ENCODE measurements around the gene ACACA. TPM values are rescaled to one million over a fixed set of nuclear protein-coding genes. Genes with fewer than 3 reads are reported as not detected.

Gene ACACA
- total RNA-seq, 4 donors from 2014 or later, result 30.6 to 102 (median 50.5) TPM

GRCh38 chr17:37103231-37103630, 303.4 kb downstream of the ACACA start:
- TF ChIP-seq, protein P1, sequence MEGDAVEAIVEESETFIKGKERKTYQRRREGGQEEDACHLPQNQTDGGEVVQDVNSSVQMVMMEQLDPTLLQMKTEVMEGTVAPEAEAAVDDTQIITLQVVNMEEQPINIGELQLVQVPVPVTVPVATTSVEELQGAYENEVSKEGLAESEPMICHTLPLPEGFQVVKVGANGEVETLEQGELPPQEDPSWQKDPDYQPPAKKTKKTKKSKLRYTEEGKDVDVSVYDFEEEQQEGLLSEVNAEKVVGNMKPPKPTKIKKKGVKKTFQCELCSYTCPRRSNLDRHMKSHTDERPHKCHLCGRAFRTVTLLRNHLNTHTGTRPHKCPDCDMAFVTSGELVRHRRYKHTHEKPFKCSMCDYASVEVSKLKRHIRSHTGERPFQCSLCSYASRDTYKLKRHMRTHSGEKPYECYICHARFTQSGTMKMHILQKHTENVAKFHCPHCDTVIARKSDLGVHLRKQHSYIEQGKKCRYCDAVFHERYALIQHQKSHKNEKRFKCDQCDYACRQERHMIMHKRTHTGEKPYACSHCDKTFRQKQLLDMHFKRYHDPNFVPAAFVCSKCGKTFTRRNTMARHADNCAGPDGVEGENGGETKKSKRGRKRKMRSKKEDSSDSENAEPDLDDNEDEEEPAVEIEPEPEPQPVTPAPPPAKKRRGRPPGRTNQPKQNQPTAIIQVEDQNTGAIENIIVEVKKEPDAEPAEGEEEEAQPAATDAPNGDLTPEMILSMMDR (IDR thresholded peaks at IDR 0.05; ENCODE audit: low read depth), result no peak

- TF ChIP-seq, protein P1 (IDR thresholded peaks at IDR 0.05; ENCODE audit: low read depth), result no peak
These were observed 305.3 kb downstream of the ACACA start for GRCh38 chr17:37101306-37101705.

DNA sequence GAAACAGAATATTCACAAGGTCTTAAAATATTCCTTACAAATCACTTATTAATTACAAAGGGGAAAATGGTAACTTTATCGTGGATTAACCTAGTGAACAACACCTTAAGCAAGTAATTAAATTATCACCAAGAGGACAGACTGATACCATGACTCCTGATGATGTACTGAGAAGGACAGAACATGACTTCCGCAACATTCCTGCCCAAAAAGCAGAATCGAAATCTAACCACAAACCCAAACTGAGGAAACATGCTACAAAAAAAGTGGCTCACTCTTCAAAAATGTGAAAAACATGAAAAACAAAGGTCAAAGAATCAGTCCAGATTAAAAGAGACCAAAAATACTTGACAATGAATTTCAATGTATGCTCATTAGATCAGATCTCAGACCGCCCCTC, 306.4 kb downstream of the ACACA start:
- TF ChIP-seq, protein P1 (IDR thresholded peaks at IDR 0.05; ENCODE audit: low read depth), result no peak

- TF ChIP-seq, protein P1 (IDR thresholded peaks at IDR 0.05; ENCODE audit: low read depth), result no peak
These were observed 307.5 kb downstream of the ACACA start for GRCh38 chr17:37098910-37099664.

GRCh38 chr17:37098152-37098551, 308.5 kb downstream of the ACACA start:
- TF ChIP-seq, protein P1 (IDR thresholded peaks at IDR 0.05; ENCODE audit: low read depth), result no peak

DNA sequence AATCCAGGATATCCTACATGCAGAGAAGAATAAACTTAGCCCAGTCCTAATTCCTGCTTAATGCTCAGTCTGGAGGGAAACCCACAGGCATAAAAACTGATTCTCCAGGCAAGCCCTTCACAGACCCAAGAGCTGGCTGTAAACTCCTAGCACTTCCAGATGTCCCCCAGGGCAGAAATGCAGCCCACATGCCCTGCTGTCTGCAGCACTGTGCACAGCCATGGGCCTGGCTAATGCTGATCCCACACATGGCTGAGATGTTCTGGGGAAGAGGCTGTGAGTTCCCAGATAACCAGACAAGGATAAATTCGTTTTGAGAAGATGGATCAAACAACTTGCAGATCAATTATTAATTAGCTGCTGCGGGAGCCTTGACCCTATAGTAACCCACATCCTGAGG, 309.5 kb downstream of the ACACA start:
- TF ChIP-seq, protein P1 (IDR thresholded peaks at IDR 0.05; ENCODE audit: low read depth), result no peak

DNA sequence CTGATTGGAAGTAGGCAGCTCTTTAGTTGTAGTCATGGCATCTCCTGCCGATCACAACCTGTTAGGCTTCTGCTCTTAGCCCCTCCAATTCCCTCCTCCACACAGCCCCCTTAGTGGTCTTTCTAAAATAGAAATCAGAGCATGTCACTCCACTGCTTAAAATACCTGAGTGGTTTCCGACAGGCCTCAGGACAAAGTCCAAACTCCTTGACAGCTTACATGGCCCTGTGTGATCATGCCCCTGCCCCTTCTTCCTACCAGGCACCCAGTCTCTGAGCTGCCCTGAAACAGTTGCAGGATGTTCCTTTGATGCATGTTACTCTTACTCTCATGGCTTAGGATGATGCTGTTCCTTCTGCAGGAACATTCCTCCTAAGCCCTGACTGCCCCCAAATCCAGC, 310.6 kb downstream of the ACACA start:
- TF ChIP-seq, protein P1 (IDR thresholded peaks at IDR 0.05; ENCODE audit: low read depth), result no peak

All from subcutaneous adipose tissue (tissue), 4 donors.